Prostate gland (tissue), 2 donors: ENCODE measurements around the gene CADM3.

Experiments used
- CTCF ChIP-seq, 4 experiments: fragments of 200-600 bp in 2 of 4; fragments of 450-650 bp in 2 of 4; sonication (generic) in 2 of 4; IDR thresholded peaks; 1 replicate in 3 of 4; 2 replicates in 1 of 4; pipeline ENCODE4 v1.5.1; 2016 to 2019; ENCODE audit warnings: antibody characterized with exemption in 4 of 4, mild to moderate bottlenecking in 2 of 4, moderate library complexity in 2 of 4
- POLR2AphosphoS5 ChIP-seq: sonication (generic); formaldehyde crosslinking; IDR thresholded peaks from one replicate; pipeline ENCODE4 v1.6.1; 2017; ENCODE audit warnings: antibody characterized with exemption

GRCh38 chr1:159162516-159163265, 8.7 kb upstream of the CADM3 start:
- TF ChIP-seq CTCF (IDR thresholded peaks at IDR 0.05): no peak
- TF ChIP-seq POLR2AphosphoS5: no peak
